SHP77 (cell line): Measurements from ENCODE around the gene CCNI.
"Not testable (repeated sequence)": the region's sequence is repeated elsewhere in the genome, so short reads cannot be mapped to it uniquely, and the experiment has no call there.

Experiments
- DNase-seq, 2 experiments: peaks; one replicate each; lab custom pipeline; 2025; lab: John Stamatoyannopoulos, UW

The CCNI gene, protein sequence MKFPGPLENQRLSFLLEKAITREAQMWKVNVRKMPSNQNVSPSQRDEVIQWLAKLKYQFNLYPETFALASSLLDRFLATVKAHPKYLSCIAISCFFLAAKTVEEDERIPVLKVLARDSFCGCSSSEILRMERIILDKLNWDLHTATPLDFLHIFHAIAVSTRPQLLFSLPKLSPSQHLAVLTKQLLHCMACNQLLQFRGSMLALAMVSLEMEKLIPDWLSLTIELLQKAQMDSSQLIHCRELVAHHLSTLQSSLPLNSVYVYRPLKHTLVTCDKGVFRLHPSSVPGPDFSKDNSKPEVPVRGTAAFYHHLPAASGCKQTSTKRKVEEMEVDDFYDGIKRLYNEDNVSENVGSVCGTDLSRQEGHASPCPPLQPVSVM

DNA sequence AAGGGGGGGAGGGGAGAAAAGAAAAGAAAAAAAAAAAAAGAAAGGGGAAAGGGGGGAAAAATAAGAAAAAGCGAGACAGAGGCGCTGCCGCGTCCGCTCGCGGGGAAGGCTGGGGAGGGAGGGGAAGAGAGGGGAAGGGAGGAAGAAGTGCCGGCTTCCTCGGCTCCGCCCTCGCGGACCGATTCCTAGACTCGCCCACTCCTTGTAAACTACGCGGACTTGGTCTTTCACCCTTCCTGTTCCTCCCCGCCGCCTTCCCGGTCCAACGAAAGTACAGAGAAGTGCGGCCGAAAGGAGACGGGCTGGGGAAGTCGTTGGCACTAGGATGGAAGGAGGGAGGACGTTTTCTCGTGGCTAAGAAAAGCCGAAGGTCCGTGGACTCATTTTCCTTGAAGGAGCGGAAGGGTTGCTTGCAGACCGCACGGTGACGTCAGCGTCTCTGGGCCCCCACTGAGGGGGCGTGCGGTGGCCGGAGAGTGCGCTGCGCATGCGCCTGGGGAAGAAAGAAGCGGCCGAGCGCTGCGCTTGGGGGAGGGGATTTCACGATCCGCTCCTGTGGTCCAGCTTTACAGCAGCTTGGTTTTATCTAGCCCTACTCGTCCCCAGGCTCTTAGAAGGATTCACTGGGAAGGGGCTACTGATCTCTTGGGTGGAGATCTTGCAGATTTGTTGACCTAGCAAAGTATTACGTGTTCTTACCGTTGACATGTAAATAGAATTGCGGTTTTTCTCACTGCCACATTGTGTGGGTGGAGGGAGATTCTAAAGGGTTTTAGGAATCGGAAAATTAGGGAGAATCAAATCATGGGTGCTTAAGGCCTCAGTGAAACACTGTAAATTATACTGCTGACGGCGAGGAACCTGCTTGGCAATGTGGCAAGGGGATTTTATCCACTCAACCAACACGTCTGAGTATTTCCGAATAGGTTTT is at the start of gene CCNI:
TSS of gene CCNI (minus strand) at position 121 of the 931 bp plus-strand sequence. CDS start 9,627 bp downstream, outside the sequence.
- DNase-seq, result peak; percentile 91 to 94

- DNase-seq, result no peak
Observed at GRCh38 chr4:77124576-77124975, 48.8 kb upstream of the CCNI start.

- DNase-seq, result no peak
Observed at GRCh38 chr4:77123411-77123810, 47.6 kb upstream of the CCNI start.

DNA sequence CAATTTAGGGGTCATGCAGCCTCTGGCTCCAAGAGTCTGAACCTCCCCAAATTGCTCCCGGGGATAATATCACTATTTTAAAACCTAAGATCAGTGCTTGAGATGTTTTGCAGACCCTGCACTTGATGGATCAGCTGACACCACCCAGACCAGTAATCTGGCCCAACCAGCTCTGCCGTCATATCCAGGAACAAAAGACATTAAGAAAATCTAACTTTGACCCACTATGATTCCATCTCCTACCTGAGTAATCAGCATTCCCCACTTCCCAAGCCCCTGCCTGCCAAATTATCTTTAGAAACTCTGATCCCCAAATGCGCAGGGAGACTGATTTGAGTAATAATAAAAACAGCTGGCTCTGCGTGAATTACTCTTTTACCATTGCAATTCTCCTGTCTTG is 46.9 kb upstream of the CCNI start:
- DNase-seq, result no peak

- DNase-seq, result no peak
Observed at GRCh38 chr4:77121736-77122240, 46.0 kb upstream of the CCNI start.

DNA sequence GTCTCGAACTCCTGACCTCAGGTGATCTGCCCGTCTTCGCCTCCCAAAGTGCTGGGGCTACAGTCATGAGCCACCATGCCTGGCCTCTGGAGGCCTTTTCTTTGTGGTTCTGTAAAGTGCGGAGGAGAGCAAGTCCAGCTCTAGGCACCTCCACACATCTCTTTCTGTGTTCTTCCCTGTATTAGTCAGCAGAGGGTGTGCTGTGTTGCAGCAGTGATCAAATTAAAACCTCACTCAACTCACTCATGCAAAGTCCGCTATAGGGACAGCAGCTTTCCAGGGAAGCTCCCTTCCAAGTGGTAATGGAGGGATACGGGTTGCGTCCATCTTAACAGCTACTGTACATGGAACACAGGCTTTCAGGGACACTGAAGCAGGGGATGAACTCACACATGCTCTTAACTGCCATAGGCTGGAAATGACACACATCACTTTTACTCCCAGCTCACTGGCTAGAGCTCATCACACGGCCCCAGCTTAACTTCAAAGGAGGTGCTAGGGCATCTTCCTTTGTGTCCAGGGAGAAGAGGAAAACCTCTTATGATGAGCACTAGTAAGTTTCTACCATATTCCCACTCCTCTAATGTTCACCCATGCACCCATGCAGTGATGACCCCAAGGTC is 45.2 kb upstream of the CCNI start:
- DNase-seq, result no peak

GRCh38 chr4:77117721-77118120 is 41.9 kb upstream of the CCNI start:
- DNase-seq, result no peak

GRCh38 chr4:77113069-77113468 is 37.3 kb upstream of the CCNI start:
- no peak for DNase-seq

DNA sequence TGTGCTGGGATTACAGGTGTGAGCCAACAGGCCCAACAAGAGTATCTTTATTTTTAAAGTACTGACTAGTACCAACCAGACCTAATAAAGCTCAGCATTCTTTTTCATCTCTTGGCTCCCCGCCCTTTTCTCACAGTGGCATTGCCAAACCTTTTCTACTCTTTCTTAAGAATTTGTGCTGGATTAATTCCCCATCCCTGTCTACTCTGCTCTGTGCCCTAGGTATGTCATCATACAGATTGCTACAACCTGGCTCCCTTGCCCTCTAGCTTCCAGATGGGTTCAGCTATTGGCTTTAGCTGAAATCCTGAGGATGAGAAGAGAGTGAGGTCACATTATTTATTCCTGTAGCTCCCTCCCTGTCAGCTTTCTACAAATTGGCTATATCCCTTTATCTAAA is 34.9 kb upstream of the CCNI start:
- no peak for DNase-seq

- DNase-seq, result peak in 1 of 2 experiments; percentile 6
Observed at GRCh38 chr4:77104791-77105540, 29.2 kb upstream of the CCNI start.

- no peak for DNase-seq
Observed at GRCh38 chr4:77104388-77104787, 28.6 kb upstream of the CCNI start.

DNA sequence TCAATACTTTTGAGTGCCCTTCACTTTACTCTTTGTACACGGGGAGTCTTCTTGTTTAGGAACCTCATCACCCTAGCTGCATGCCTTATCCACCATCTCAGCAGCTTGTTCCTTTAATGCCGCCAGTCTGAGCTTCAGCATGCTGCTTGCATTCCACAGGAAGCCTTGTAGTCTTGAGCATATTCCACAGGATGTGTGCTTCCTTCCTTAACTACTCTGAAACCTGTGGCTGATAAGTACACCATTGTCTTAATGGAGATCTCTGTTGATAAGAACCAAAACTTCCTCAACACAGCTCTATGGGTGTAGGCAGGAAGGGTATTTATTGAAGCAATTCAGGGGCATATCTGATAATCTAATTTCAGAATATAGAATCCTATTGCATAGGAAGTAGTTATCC is 24.4 kb upstream of the CCNI start:
- DNase-seq, result no peak

DNA sequence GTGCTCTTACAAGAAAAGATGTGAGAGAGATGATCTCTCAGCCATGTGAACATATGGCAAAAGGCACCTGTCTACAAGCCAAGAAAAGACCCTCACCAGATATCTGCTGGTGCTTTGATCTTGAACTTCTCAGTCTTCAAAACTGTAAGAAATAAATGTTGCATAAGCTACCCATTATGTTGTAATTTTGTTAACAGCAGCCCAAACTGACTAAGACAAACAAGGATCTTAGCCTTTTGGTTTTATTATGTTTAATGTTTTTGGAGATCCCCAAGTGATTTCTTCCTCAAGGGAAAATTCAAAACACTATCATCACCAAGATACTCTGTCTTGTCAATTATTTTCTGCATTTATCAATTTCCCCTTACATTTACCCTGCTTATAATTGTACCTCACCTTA is 21.8 kb upstream of the CCNI start:
- DNase-seq, result no peak

DNA sequence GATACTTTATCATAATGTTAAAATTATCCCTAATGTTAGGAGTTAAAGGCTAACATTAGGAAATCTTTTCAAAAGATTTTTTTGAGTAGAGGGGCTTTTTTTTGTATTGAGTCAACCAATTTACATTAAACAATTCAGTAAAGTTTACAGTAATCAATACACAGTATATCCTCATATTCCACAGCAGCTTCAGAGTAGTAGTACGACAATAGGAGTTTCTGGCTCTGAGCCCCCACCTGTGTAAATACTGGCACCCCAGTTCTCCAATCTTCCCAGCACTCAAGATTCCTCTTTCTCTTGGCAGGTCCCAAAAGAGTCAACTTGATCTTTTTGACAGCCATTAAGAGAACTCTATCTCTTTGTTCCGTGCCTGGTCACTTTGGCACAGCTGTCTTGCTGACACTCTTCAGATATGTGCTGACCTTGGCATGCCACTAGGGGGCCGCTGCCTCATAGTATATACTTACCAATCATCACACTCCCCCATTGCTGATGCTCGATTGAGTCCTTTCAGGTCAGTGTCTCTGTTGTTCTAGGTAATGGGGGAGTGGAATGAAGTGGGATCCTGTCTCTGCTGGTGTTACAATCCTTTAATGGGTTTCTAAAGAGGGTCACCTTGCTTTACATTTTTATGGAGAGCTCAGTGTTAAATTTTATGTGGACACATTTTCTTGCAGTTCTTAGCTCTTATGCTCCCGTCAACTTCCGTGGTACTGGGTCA is 19.5 kb upstream of the CCNI start:
- DNase-seq, result peak; percentile 59 to 78

DNA sequence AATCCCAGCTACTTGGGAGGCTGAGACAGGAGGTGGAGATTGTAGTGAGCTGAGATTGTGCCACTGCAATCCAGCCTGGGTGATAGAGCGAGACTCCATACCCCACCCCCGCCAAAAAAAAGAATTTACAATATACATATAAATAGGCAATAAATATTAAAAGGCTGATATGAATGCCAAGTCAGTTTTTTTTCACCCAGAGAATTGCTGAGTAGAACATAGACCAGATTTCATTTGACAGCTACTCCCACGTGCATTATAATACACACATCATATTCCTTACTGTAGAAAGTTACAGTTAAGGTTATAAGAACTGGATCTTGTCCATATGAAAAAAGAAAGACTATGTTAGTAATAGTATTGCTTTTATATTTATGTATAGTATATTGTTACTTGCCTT is 18.7 kb upstream of the CCNI start:
- DNase-seq, result no peak

DNA sequence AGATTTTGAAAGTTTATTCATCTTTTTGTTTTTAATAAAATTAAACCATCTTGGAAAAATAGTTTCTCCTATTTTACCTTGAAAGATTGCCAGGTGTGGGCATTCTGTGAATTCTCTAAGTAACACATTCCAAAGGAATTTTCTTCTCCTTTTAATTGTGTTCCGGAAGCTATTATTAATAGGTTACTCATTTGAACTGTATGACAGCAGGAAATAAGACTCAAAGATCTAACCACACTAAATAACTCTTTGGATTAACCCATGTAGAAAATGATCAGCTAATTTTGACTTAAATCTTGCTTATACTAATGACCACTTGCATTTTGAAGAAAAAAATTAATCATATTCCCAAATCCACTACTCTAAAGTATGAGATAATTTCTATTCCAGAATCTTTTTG is 17.6 kb upstream of the CCNI start:
- DNase-seq, result no peak

GRCh38 chr4:77092975-77093374 is 17.2 kb upstream of the CCNI start:
- no peak for DNase-seq

DNA sequence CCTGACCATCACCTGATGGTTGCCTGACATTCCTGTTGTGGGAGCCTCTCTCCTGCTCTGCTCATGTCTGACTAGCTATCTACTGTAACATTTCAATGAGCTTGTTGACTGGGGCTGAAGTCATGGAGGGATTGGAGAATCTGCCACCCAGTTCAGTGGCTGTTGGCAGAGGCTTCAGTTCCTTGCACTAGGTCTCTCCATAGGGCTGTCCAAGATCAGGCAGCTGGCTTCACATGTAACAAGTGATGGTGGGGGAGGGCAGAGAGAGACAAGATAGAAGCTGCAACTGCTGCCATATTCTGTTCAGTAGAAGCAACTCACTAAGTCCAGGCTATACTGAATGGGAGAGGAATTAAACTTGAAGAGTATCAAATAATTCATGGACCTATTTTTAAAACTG is 14.1 kb upstream of the CCNI start:
- DNase-seq, result no peak

GRCh38 chr4:77087027-77087426 is 11.2 kb upstream of the CCNI start:
- not testable (repeated sequence) for DNase-seq

GRCh38 chr4:77084019-77084639 is 8.3 kb upstream of the CCNI start:
- DNase-seq, result no peak
